Right atrium auricular region (tissue), 2 donors: Measurements from ENCODE around the gene CACNB4. TPM values are rescaled to one million over a fixed set of nuclear protein-coding genes. Genes with fewer than 3 reads are reported as not detected.
"Not testable (repeated sequence)": the region's sequence is repeated elsewhere in the genome, so short reads cannot be mapped to it uniquely, and the experiment has no call there.

Source experiments
- DNase-seq: peaks from one replicate; pipeline ENCODE4 v3.0.0-alpha.2; 2019; ENCODE audit warnings: low spot score
- H3K27ac ChIP-seq, 2 donors: fragments of 200-600 bp; sonication (generic); 1 replicate in 1 of 2; 2 replicates in 1 of 2; pipeline ENCODE4 v1.5.1; 2016 to 2019
- H3K27me3 ChIP-seq, 2 donors: fragments of 200-600 bp; sonication (generic); one replicate each; pipeline versions ENCODE4 v1.5.1 to v1.6.0; 2017 to 2019
- H3K36me3 ChIP-seq: fragments of 200-600 bp; sonication (generic); one replicate; pipeline ENCODE4 v1.5.1; 2016
- H3K4me1 ChIP-seq, 2 donors: fragments of 200-600 bp; sonication (generic); one replicate each; pipeline versions ENCODE4 v1.5.1 to v1.6.0; 2017 to 2019
- H3K4me3 ChIP-seq, 2 donors: fragments of 200-600 bp; sonication (generic); 1 replicate in 1 of 2; 2 replicates in 1 of 2; pipeline ENCODE4 v1.5.1; 2017 to 2019; ENCODE audit warnings: mild to moderate bottlenecking in 1 of 2, moderate library complexity in 1 of 2
- H3K9me3 ChIP-seq, 2 donors: fragments of 200-600 bp; sonication (generic); one replicate each; pipeline ENCODE4 v1.5.1; 2019
- total RNA-seq, 2 donors: library from RNA; depleted of rRNA; stranded (reverse); fragments of >200 nt; gene quantifications; one replicate each; pipeline ENCODE4 v1.1.0, GENCODE V29; 2016
- TF ChIP-seq, protein P1 (sequence below), 2 donors: fragments of 200-600 bp; sonication (generic); IDR thresholded peaks; one replicate each; pipeline ENCODE4 v1.5.1; 2019; ENCODE audit warnings: antibody characterized with exemption in 2 of 2

The CACNB4 gene
- total RNA-seq, 2 donors from 2014 or later = 0.37 to 0.90 TPM

DNA sequence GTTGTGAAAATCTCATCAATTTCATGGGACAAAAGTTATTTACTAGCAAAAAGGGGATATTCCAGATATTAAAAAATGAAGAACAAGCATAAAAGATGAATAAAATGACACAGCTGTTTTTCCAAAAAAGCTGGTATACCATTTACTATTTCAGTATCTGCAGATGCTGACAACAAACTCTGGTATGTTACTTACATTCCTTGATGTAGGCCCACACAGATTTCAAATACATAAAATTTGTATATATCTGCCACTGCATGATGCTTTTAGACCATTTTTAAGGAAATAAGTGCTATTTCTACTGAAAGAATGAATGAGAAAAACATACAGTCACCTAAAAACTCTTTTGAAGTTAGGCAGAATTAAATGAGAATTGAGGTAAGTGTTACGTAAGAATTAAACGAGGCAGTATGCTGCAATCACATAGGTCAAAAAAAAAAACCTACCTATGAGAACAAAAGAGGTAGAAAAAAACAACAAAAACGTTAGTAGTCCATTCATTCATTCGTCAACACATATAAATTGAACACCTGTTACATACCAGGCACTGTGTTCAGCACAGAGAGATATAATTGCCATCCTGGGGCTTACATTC is 303.1 kb downstream of the CACNB4 start:
- DNase-seq = no peak
- Histone ChIP-seq H3K4me1 (no peaks in the 10 kb centered on the region), H3K4me3 (no peak overlapping the region), H3K36me3 (peaks cover 9% of the 10 kb centered on the region), H3K9me3 (no peaks in the 10 kb centered on the region), H3K27ac (no peak overlapping the region), H3K27me3 (no peaks in the 10 kb centered on the region)
- TF ChIP-seq, protein P1, sequence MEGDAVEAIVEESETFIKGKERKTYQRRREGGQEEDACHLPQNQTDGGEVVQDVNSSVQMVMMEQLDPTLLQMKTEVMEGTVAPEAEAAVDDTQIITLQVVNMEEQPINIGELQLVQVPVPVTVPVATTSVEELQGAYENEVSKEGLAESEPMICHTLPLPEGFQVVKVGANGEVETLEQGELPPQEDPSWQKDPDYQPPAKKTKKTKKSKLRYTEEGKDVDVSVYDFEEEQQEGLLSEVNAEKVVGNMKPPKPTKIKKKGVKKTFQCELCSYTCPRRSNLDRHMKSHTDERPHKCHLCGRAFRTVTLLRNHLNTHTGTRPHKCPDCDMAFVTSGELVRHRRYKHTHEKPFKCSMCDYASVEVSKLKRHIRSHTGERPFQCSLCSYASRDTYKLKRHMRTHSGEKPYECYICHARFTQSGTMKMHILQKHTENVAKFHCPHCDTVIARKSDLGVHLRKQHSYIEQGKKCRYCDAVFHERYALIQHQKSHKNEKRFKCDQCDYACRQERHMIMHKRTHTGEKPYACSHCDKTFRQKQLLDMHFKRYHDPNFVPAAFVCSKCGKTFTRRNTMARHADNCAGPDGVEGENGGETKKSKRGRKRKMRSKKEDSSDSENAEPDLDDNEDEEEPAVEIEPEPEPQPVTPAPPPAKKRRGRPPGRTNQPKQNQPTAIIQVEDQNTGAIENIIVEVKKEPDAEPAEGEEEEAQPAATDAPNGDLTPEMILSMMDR (IDR thresholded peaks at IDR 0.05) = no peak

DNA sequence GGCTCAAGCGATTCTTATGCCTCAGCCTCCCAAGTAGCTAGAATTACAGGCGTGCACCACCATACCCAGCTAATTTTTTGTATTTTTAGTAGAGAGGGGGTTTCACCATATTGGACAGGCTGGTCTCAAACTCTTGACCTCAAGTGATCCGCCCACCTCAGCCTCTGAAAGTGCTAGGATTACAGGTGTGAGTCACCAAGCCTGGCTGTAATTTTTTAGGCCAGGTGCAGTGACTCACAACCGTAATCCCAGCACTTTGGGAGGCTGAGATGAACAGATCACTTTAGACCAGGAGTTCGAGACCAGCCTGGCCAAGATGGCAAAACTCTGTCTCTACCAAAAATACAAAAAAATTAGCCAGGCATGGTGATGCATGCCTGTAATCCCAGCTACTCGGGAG is 304.4 kb downstream of the CACNB4 start:
- H3K9me3 ChIP-seq, H3K4me1 ChIP-seq, DNase-seq, H3K4me3 ChIP-seq, H3K27ac ChIP-seq, H3K36me3 ChIP-seq, H3K27me3 ChIP-seq: not testable (repeated sequence)

DNA sequence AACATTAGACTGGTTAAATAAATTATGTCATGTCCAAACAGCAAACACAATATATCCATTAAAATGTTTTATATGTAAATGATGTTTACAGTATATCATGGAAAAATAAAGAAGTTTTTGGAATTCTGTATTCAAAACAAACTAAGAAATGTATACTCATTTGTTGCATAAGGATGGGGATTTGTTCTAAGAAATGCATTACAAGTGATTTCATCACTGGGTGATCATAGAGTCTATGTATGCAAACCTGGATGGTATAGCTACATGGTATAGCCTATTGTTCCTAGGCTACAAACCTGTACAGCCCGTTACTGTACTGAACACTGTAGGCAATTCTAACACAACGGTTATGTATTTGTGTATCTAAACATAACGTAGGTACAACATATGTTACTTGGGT is 305.7 kb downstream of the CACNB4 start:
- Histone ChIP-seq H3K4me1 (no peaks in the 10 kb centered on the region), H3K27me3 (no peaks in the 10 kb centered on the region), H3K4me3 (no peak overlapping the region), H3K27ac (no peak overlapping the region), H3K9me3 (no peaks in the 10 kb centered on the region), H3K36me3 (peaks cover 9% of the 10 kb centered on the region)
- TF ChIP-seq, protein P1 (IDR thresholded peaks at IDR 0.05) = no peak
- DNase-seq = no peak

DNA sequence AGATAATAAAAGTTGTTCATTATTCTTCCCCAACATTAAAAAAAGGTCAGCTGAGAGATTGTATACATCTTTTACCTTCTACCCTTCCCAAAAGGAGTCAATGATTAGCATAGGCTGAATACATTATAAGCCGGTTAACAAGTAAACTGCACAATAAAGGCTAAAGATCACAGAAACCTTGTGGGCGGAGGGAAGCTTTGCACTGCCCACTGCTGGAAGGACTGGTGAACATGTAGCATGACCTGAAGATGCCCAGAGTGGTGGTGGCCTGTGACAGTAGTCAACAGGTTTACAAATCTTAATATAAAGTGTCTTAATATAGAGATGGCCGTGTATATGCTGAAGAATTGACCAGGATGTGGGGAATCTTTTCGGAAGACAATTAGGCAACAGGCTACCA is 306.3 kb downstream of the CACNB4 start:
- H3K27ac ChIP-seq = no peak overlapping the region
- TF ChIP-seq, protein P1 (IDR thresholded peaks at IDR 0.05) = no peak
- no peaks in the 10 kb centered on the region for H3K9me3 ChIP-seq
- no peaks in the 10 kb centered on the region for H3K27me3 ChIP-seq
- H3K4me1 ChIP-seq = no peaks in the 10 kb centered on the region
- no peak overlapping the region for H3K4me3 ChIP-seq
- no peak for DNase-seq
- H3K36me3 ChIP-seq = peaks cover 9% of the 10 kb centered on the region

DNA sequence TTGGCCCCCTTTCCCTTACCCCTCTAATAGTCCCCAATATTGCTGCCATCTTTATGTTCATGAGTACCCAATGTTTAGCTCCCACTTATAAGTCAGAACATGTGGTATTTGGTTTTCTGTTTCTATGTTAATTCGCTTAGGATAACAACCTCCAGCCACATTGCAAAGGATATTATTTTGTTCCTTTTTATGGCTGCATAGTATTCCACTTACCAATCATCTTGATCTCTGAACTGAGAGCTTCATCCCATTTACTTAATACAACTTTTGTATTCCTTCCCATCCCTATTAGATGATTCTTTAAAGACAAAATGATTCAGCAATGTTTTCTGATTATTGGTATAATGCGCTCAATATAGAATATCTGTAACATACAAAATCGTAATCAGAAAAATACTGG is 307.3 kb downstream of the CACNB4 start:
- Histone ChIP-seq H3K4me1 (no peaks in the 10 kb centered on the region), H3K27me3 (no peaks in the 10 kb centered on the region), H3K27ac (no peak overlapping the region), H3K4me3 (no peak overlapping the region), H3K36me3 (peaks cover 9% of the 10 kb centered on the region), H3K9me3 (no peaks in the 10 kb centered on the region)
- TF ChIP-seq, protein P1 (IDR thresholded peaks at IDR 0.05) = no peak
- no peak for DNase-seq

DNA sequence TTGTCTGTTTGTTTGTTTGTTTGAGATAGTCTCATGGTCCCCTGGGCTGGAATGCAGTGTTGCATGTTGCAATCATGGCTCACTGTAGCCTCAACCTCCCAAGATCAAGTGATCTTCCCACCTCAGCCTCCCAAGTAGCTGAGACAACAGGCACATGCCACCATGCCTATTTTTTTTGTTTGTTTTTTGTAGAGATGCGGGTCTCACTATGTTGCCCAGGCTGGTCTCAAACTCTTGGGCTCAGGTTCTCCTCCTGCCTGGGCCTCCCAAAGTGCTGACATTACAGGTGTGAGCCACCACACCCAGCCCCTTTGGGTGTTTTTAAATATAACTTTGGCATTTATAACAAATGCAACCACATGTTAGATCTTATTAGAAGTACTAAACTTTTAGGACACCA is 308.2 kb downstream of the CACNB4 start:
- H3K27ac ChIP-seq = no peak overlapping the region
- no peak for DNase-seq
- TF ChIP-seq, protein P1 (IDR thresholded peaks at IDR 0.05) = no peak
- H3K4me3 ChIP-seq = no peak overlapping the region
- no peaks in the 10 kb centered on the region for H3K4me1 ChIP-seq
- H3K9me3 ChIP-seq = no peaks in the 10 kb centered on the region
- H3K27me3 ChIP-seq = no peaks in the 10 kb centered on the region
- peaks cover 9% of the 10 kb centered on the region for H3K36me3 ChIP-seq
